Right lobe of liver (tissue), 4 donors: ENCODE data around the gene HDAC1.

Experiments
- CTCF ChIP-seq, 4 donors: fragments of 200-600 bp in 3 of 4; fragments of 450-650 bp in 1 of 4; IDR thresholded peaks; one replicate each; pipeline versions ENCODE4 v1.5.1 to v1.8.0; 2016 to 2022; ENCODE audit warnings: antibody characterized with exemption in 4 of 4, mild to moderate bottlenecking in 2 of 4
- POLR2A ChIP-seq: fragments of 450-650 bp; IDR thresholded peaks from one replicate; pipeline ENCODE4 v1.6.1; 2017; ENCODE audit warnings: antibody characterized with exemption, mild to moderate bottlenecking
- donor health status: DM: no; HTN: no; CAD: no.
- donor health status: DM: no; HTN: no; CAD: no.
- donor health status: DM: no; HTN: yes; CAD: no.

DNA sequence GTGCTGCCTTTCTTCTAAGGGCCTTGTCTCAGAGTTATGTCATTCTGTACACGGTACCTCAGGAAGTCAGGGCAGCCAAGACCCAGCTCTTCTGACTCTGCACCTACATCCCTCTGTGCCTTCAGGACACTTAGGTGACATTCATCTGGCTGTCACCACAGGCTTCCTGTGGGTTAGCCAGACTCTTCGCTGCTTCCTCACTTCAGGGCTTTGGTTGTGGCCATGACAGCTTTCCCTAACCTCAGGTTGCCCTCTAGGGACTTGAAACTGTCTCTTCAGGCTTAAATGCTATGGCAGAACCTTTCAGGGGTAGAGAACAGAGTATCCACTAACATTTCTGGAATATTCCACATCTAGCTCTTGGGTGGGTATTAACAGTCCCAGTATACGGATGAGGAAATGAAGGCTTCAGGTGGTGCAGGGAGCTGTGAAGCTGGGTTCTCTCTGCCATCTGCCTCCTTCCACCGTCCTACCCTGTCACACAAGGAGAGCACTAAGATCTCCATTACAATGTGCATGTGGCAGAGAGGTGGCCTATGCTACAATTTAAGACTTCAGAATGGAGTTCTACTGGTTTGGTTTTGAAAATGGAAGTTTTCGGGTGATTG, 80.4 kb downstream of the HDAC1 start:
- TF ChIP-seq CTCF (IDR thresholded peaks at IDR 0.05) (no peak), POLR2A (no peak)
